Stomach (tissue), 19 donors: ENCODE data around the gene FUT1. TPM values are rescaled to one million over a fixed set of nuclear protein-coding genes. Genes with fewer than 3 reads are reported as not detected.
A peak's percentile ranks its signal among the peaks of the same experiment; 100 is the strongest.

ENCODE experiments used
- DNase-seq, 2 donors: peaks; one replicate each; pipeline versions ENCODE4 v3.0.0 to v3.0.0-alpha.2; 2013 to 2019
- H3K27ac ChIP-seq, 5 donors: fragments of 200-600 bp in 4 of 5; sonication (generic) in 4 of 5; one replicate each; pipeline ENCODE4 v1.5.1; 2013 to 2019; ENCODE audit warnings: mild to moderate bottlenecking in 1 of 5, moderate library complexity in 1 of 5
- H3K27me3 ChIP-seq, 3 donors: fragments of 200-600 bp; sonication (generic); one replicate each; pipeline ENCODE4 v1.5.1; 2017 to 2019; ENCODE audit warnings: mixed run types in 1 of 3
- H3K36me3 ChIP-seq, 4 donors: fragments of 200-600 bp; sonication (generic); 1 replicate in 3 of 4; 2 replicates in 1 of 4; pipeline ENCODE4 v1.5.1; 2016 to 2019
- H3K4me1 ChIP-seq, 4 donors: fragments of 200-600 bp; sonication (generic); one replicate each; pipeline ENCODE4 v1.5.1; 2016 to 2019
- H3K4me3 ChIP-seq, 4 donors: fragments of 200-600 bp; sonication (generic) in 3 of 4; one replicate each; pipeline ENCODE4 v1.5.1; 2016 to 2019; ENCODE audit warnings: mild to moderate bottlenecking in 1 of 4
- H3K9me3 ChIP-seq, 4 donors: fragments of 200-600 bp; sonication (generic); one replicate each; pipeline ENCODE4 v1.5.1; 2016 to 2019
- EP300 ChIP-seq: sonication (generic); formaldehyde crosslinking; IDR thresholded peaks from one replicate; pipeline ENCODE4 v1.6.1; 2017; ENCODE audit warnings: antibody characterized with exemption
- POLR2A ChIP-seq, 4 donors: fragments of 450-650 bp; IDR thresholded peaks; one replicate each; pipeline ENCODE4 v1.6.1; 2016; ENCODE audit warnings: antibody characterized with exemption in 4 of 4, control low read depth in 2 of 4, mild to moderate bottlenecking in 1 of 4, moderate library complexity in 1 of 4
- POLR2AphosphoS5 ChIP-seq, 3 donors: sonication (generic); formaldehyde crosslinking; IDR thresholded peaks; one replicate each; pipeline ENCODE4 v1.6.1; 2016; ENCODE audit warnings: antibody characterized with exemption in 3 of 3
- WGBS, 5 donors: extraction: QIAGEN DNeasy Blood & Tissue Kit in 3 of 5; methylation state at CpG; one replicate each; pipeline versions ENCODE4 v1.1.5 to v1.1.7; 2013 to 2018; 5-methylcytosine and 5-hydroxymethylcytosine counted together
- intact Hi-C: fragments of 100-400 bp; cut with DNase I; formaldehyde crosslinking; loops from one replicate; pipeline ENCODE4 v1.15.1; 2023; ENCODE audit warnings: low total_unique reads
- long read RNA-seq, 10 donors: transcript quantifications; one replicate each; lab custom pipeline, GENCODE V29; 2026
- polyA plus RNA-seq, 3 donors: library from polyadenylated mRNA; stranded (reverse); fragments of 200-250 nt; gene quantifications; one replicate each; pipeline ENCODE4 v1.2.3, GENCODE V29; 2013
- total RNA-seq, 5 donors: library from RNA; depleted of rRNA; stranded (reverse); fragments of >200 nt; gene quantifications; one replicate each; pipeline versions ENCODE4 v1.1.0 to v1.2.3, GENCODE V29; 2014 to 2016
- TF ChIP-seq, protein P1 (sequence below), 7 experiments: fragments of 450-650 bp in 4 of 7; fragments of 200-600 bp in 3 of 7; sonication (generic) in 3 of 7; IDR thresholded peaks; one replicate each; pipeline ENCODE4 v1.5.1; 2016 to 2019; ENCODE audit warnings: antibody characterized with exemption in 7 of 7, control low read depth in 2 of 7, mild to moderate bottlenecking in 1 of 7
- donor health status: healthy with polysubstance abuse.
- donor health status: Bipolar disorder and iron deficiency.
- donor health status: healthy.

FUT1 gene
- total RNA-seq (10 to 100 TPM in 2 of 5 donors, 1 to 10 TPM in 2, not detected in 1; 7.0 to 54.5 (median 11.1) TPM), polyA plus RNA-seq (1 to 10 TPM; 7.2 to 7.5 (median 7.2) TPM)
- long read RNA-seq, donor 1: 0 reads
- long read RNA-seq, donor 2: 0 reads
- long read RNA-seq, donor 3, partial matches to known transcripts: 0 of 4 reads
- long read RNA-seq, donor 3, other reads (novel, unspliced or antisense): 0 of 4 reads
- long read RNA-seq, donor 4: 0 reads
- long read RNA-seq, donor 5: 0 reads
- long read RNA-seq, donor 6, partial matches to known transcripts: 0 of 4 reads
- long read RNA-seq, donor 6, other reads (novel, unspliced or antisense): 0 of 4 reads
- long read RNA-seq, donor 7: 0 reads
- long read RNA-seq, donor 8, partial matches to known transcripts: 6 of 8 reads
- long read RNA-seq, donor 8, other reads (novel, unspliced or antisense): 0 of 8 reads
- long read RNA-seq, donor 9, partial matches to known transcripts: 0 of 1 reads
- long read RNA-seq, donor 9, other reads (novel, unspliced or antisense): 0 of 1 reads
- long read RNA-seq, donor 10: 0 reads

DNA sequence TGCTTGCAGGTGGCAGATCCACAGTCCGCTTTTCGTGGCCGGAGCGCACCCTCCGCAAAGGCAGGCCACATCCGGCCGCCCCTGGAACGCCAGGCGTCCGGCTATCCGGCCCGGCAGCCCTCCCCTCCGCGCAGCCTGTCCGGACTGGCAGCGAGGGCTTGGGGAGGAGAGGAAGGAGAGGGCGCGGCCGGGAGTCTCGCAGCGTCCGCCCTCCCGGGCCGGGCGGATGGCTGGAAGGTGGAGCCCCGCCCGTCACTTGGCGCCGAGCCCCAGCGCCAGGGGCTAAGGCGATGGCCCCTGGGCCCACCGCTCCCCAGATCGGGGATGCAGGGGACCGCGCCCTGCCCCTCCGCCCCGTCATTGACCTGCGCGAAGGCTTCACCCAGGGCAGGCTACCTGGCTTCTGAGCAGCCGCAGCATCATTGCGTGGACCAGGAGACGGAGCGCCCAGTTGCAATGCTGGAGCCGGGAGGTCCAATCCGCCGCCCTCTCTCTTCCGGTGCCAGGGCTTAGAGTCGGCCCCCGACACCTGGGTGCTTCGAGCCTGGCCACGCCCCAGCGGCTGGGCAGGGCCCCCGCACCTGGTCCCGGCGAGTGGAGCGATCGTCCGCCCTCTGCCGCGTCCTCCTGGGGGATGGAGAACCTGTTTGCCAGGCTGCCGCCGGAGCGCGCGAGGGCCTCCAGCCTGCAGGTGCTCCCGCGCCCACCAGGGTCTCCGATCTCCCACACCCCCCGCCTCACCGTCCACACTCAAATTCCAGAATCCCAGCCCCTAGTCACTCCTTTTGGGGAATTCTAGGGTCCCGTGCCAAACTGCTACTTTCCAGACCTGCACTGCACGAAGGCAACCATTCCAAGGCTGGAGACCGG, at the start of gene FUT1:
Gene FUT1, minus strand, starts transcription at position 146 of the 870 bp plus-strand sequence. CDS start 1,360 bp downstream, outside the sequence.
- peak in 1 of 4 donors; percentile 68 for TF ChIP-seq POLR2A (IDR thresholded peaks at IDR 0.05)
- TF ChIP-seq POLR2AphosphoS5 (IDR thresholded peaks at IDR 0.05): peak in 2 of 3 donors; percentile 88 to 92
- no peak for TF ChIP-seq EP300
- TF ChIP-seq, protein P1, sequence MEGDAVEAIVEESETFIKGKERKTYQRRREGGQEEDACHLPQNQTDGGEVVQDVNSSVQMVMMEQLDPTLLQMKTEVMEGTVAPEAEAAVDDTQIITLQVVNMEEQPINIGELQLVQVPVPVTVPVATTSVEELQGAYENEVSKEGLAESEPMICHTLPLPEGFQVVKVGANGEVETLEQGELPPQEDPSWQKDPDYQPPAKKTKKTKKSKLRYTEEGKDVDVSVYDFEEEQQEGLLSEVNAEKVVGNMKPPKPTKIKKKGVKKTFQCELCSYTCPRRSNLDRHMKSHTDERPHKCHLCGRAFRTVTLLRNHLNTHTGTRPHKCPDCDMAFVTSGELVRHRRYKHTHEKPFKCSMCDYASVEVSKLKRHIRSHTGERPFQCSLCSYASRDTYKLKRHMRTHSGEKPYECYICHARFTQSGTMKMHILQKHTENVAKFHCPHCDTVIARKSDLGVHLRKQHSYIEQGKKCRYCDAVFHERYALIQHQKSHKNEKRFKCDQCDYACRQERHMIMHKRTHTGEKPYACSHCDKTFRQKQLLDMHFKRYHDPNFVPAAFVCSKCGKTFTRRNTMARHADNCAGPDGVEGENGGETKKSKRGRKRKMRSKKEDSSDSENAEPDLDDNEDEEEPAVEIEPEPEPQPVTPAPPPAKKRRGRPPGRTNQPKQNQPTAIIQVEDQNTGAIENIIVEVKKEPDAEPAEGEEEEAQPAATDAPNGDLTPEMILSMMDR (IDR thresholded peaks at IDR 0.05): peak in 3 of 7 experiments; percentile 23 to 72 (median 49)
- peaks cover 0 to 55% (median 10%) of the 10 kb centered on the region in 3 donors for H3K27me3 ChIP-seq
- H3K9me3 ChIP-seq: no peaks in the 10 kb centered on the region
- peaks cover 15 to 43% (median 28%) of the 10 kb centered on the region in 4 donors for H3K4me1 ChIP-seq
- H3K36me3 ChIP-seq: peaks cover 0 to 9% (median 0%) of the 10 kb centered on the region in 4 donors
- intact Hi-C loops: no loop called here
- peak; percentile 95 to 97 for DNase-seq
- 1 to 6% (median 2%) methylated on average over 17 to 73 of the region's 73 CpGs for WGBS, 5 donors
- H3K4me3 ChIP-seq: peak within 1 kb of the TSS; percentile 48 to 58 (median 54)
- peak within 1 kb of the TSS; percentile 81 to 89 (median 86) for H3K27ac ChIP-seq

DNA sequence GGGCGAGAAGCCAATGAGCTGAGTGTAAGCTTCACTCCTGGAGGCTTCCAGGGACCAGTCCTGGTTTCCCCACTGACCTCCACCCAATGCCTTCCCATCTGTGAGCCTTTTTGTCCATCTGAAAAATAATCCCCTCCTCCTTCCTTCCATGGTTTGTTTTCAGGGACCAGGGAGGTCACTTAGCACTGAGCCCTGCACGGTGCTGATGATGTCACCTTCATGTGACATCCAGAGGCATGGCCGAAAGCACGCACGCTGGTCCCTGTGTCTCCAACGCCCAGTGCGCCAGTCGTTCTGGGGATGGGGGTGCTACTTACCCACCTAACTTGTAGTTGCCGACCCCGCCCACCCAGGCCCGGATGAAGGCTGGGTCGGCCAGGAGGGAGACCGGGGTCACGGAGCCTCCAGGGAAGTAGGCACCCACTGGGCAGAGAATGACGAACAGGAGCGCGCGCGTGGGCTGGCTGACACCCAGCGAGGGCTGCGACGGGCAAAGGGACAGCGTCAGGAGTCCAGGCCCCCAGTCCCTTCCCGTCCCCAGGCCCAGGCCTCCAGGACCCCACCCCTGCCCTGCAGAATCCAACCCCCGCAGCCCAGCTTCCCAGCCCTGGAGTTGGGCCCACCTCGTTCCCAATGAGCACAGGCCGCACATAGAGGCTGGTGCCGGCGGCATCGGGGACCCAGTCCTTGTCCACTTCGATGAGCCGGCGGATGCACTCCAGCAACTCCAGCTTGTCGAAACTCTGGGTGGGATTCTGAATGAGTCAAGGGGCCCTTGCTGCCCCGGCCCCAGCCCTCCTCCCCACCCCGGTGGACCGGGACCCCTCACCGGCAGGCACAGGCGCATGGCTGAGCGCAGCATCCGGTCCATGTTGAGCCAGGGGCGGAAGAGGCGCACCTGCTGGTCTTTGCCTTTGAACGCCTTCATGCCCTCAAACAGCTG, 47.2 kb upstream of the FUT1 start:
- intact Hi-C loops: loop anchor here (5.0 kb wide), 1 partner anchor 33 kb away; no protein-coding TSS in a partner anchor
- 92 to 94% (median 93%) methylated on average over 26 to 44 of the region's 44 CpGs for WGBS, 5 donors
- DNase-seq: no peak
- H3K27me3 ChIP-seq: no peaks in the 10 kb centered on the region
- H3K9me3 ChIP-seq: no peaks in the 10 kb centered on the region
- no peak overlapping the region for H3K4me3 ChIP-seq
- TF ChIP-seq, protein P1 (IDR thresholded peaks at IDR 0.05): no peak
- TF ChIP-seq EP300 (no peak), POLR2A (IDR thresholded peaks at IDR 0.05) (no peak), POLR2AphosphoS5 (IDR thresholded peaks at IDR 0.05) (no peak)
- peak overlapping the region in 1 of 5 donors; percentile 11 for H3K27ac ChIP-seq
- peaks cover 16 to 23% (median 17%) of the 10 kb centered on the region in 4 donors for H3K4me1 ChIP-seq
- peaks cover 3 to 54% (median 32%) of the 10 kb centered on the region in 4 donors for H3K36me3 ChIP-seq

DNA sequence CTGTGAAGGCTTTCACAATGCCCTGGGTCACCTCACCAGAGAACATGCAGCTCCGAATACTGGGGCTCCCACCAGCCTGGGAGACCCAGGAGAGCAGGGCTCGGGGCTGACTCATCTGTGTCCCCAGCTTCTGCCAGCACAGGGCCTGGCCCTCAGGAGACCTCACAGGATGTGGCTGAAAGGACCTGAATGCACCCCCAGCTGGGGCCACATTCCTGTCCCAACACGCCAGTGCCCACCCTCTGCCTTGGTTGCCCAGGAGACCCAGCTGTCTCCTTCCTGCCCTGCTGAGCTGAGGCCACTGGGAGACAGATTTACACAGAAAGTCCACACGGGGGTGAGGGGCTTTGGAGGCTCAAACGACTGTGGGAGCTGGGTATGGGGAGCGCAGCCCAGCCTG, 46.5 kb upstream of the FUT1 start:
- no peak for DNase-seq
- no peaks in the 10 kb centered on the region for H3K27me3 ChIP-seq
- intact Hi-C loops: loop anchor here (5.0 kb wide), 1 partner anchor 33 kb away; no protein-coding TSS in a partner anchor
- peaks cover 3 to 54% (median 31%) of the 10 kb centered on the region in 4 donors for H3K36me3 ChIP-seq
- peak overlapping the region in 1 of 5 donors; percentile 11 for H3K27ac ChIP-seq
- peaks cover 16 to 27% (median 18%) of the 10 kb centered on the region in 4 donors for H3K4me1 ChIP-seq
- TF ChIP-seq, protein P1 (IDR thresholded peaks at IDR 0.05): no peak
- TF ChIP-seq POLR2A (IDR thresholded peaks at IDR 0.05): no peak
- no peak for TF ChIP-seq POLR2AphosphoS5 (IDR thresholded peaks at IDR 0.05)
- TF ChIP-seq EP300: no peak
- WGBS, 5 donors: 67 to 78% (median 70%) methylated on average over 1 to 6 of the region's 6 CpGs
- no peak overlapping the region for H3K4me3 ChIP-seq
- no peaks in the 10 kb centered on the region for H3K9me3 ChIP-seq
